Neural progenitor cell (in vitro differentiated cells): ENCODE measurements around the gene LTBP1.

Experiments used
- CTCF ChIP-seq: fragments of 200-600 bp; sonication (generic); IDR thresholded peaks from 2 replicates; pipeline ENCODE4 v1.5.1; 2017; ENCODE audit warnings: antibody characterized with exemption, mild to moderate bottlenecking
- EZH2 ChIP-seq: fragments of 200-600 bp; sonication (generic); IDR thresholded peaks from 2 replicates; pipeline ENCODE4 v1.6.1; 2017; ENCODE audit warnings: antibody characterized with exemption, mild to moderate bottlenecking, moderate library complexity
- EZH2phosphoT487 ChIP-seq: fragments of 200-600 bp; sonication (generic); IDR thresholded peaks from 2 replicates; pipeline ENCODE4 v1.6.1; 2017; ENCODE audit warnings: antibody characterized with exemption

GRCh38 chr2:33336036-33336625 lies 389.4 kb downstream of the LTBP1 start:
- no peak for TF ChIP-seq CTCF
- no peak for TF ChIP-seq EZH2phosphoT487
- no peak for TF ChIP-seq EZH2
